ENCODE data around the gene TMEM163. TPM values are rescaled to one million over a fixed set of nuclear protein-coding genes. Genes with fewer than 3 reads are reported as not detected.
"Not testable (repeated sequence)": the region's sequence is repeated elsewhere in the genome, so short reads cannot be mapped to it uniquely, and the experiment has no call there.

TMEM163 gene
- total RNA-seq, 2 experiments from 2014 or later, result not detected

- Mint-ChIP-seq H3K4me1 (ENCODE audit: low read depth) (no peaks in the 10 kb centered on the region), H3K27me3 (no peaks in the 10 kb centered on the region), H3K27ac (no peak overlapping the region), H3K4me3 (no peak overlapping the region), H3K36me3 (ENCODE audit: low read depth) (peaks cover 7% of the 10 kb centered on the region), H3K9me3 (peaks cover 22% of the 10 kb centered on the region)
- ChIA-PET CTCF (no interaction called here), POLR2A (no interaction called here)
- ATAC-seq, result no peak
- TF ChIP-seq, protein P1, sequence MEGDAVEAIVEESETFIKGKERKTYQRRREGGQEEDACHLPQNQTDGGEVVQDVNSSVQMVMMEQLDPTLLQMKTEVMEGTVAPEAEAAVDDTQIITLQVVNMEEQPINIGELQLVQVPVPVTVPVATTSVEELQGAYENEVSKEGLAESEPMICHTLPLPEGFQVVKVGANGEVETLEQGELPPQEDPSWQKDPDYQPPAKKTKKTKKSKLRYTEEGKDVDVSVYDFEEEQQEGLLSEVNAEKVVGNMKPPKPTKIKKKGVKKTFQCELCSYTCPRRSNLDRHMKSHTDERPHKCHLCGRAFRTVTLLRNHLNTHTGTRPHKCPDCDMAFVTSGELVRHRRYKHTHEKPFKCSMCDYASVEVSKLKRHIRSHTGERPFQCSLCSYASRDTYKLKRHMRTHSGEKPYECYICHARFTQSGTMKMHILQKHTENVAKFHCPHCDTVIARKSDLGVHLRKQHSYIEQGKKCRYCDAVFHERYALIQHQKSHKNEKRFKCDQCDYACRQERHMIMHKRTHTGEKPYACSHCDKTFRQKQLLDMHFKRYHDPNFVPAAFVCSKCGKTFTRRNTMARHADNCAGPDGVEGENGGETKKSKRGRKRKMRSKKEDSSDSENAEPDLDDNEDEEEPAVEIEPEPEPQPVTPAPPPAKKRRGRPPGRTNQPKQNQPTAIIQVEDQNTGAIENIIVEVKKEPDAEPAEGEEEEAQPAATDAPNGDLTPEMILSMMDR (IDR thresholded peaks at IDR 0.05), result no peak
- DNase-seq, result no peak
- intact Hi-C loops (cut with micrococcal nuclease), result no loop called here
Measured at GRCh38 chr2:134591526-134591925, 127.3 kb downstream of the TMEM163 start.

- DNase-seq, result no peak
- H3K27ac Mint-ChIP-seq, result no peak overlapping the region
- H3K9me3 Mint-ChIP-seq, result peaks cover 20% of the 10 kb centered on the region
- H3K4me3 Mint-ChIP-seq, result no peak overlapping the region
- H3K27me3 Mint-ChIP-seq, result no peaks in the 10 kb centered on the region
- no peaks in the 10 kb centered on the region for H3K4me1 Mint-ChIP-seq (ENCODE audit: low read depth)
- no peak for ATAC-seq
- POLR2A ChIA-PET, result no interaction called here
- TF ChIP-seq, protein P1 (IDR thresholded peaks at IDR 0.05), result no peak
- intact Hi-C loops (cut with micrococcal nuclease), result no loop called here
- CTCF ChIA-PET, result no interaction called here
- peaks cover 7% of the 10 kb centered on the region for H3K36me3 Mint-ChIP-seq (ENCODE audit: low read depth)
Measured at GRCh38 chr2:134590679-134591078, 128.1 kb downstream of the TMEM163 start.

- H3K9me3 Mint-ChIP-seq, result peaks cover 20% of the 10 kb centered on the region
- ATAC-seq; CTCF ChIA-PET; H3K4me1 Mint-ChIP-seq (ENCODE audit: low read depth); intact Hi-C loops (cut with micrococcal nuclease); POLR2A ChIA-PET; H3K27ac Mint-ChIP-seq; H3K4me3 Mint-ChIP-seq; H3K36me3 Mint-ChIP-seq (ENCODE audit: low read depth); H3K27me3 Mint-ChIP-seq; DNase-seq: not testable (repeated sequence)
Measured at GRCh38 chr2:134589171-134590083, 129.4 kb downstream of the TMEM163 start.

DNA sequence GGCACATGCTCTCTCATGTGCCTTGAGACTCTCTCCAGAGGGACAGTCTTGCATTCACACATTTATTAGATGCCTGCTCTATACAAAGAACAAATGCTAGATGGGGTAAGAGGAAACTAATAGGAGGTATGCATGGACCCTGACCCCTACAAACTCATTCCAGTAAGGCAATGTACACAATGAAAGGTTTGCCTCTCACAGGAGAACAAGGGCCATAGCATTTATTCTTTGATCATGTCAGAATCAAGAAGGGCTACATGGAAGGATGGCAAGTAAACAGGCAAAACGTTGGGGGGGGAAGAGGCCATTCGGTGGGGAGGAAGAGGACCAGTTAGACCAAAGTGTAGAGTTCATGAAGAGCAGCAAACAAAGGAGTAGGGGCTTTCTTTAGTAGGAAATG, 130.2 kb downstream of the TMEM163 start:
- Mint-ChIP-seq H3K27ac (no peak overlapping the region), H3K4me1 (ENCODE audit: low read depth) (no peaks in the 10 kb centered on the region), H3K9me3 (peaks cover 20% of the 10 kb centered on the region), H3K27me3 (no peaks in the 10 kb centered on the region), H3K4me3 (no peak overlapping the region), H3K36me3 (ENCODE audit: low read depth) (peaks cover 7% of the 10 kb centered on the region)
- intact Hi-C loops (cut with micrococcal nuclease), result no loop called here
- no peak for DNase-seq
- ChIA-PET CTCF (no interaction called here), POLR2A (no interaction called here)
- TF ChIP-seq, protein P1 (IDR thresholded peaks at IDR 0.05), result no peak
- no peak for ATAC-seq

DNA sequence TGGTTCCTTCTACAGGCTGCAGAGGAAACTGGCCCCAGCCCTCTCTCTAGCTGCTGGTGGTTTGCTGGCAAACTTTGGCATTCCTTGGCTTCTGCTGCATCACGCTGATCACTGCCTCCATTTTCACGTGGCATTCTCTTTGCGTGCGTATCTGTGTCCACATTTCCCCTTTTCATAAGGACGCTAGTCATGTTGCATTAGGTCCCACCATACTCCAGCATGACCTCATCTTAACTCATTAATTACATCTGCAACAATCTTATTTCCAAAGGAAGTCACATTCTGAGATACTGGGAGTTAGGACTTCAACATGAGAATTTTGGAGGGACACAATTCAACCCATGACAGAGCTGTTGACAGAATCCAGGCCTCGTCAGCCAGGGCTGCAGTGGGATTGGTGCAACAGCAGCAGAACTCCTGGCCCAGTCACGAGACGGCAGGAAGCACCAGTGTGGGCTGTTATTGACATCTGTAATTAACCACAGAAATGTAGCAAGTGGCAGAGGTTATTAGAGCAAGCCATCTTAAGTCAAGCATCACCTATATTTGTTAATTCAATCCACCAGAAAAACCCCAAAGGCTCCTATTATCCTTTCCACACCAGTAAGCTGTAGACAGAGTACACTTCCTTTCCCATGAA, 132.4 kb downstream of the TMEM163 start:
- ChIA-PET POLR2A (no interaction called here), CTCF (interaction anchor here (1.2 kb wide), 1 partner anchor 135 kb away, joined by 3 read pairs; no protein-coding TSS in a partner anchor)
- peaks cover 6% of the 10 kb centered on the region for H3K36me3 Mint-ChIP-seq (ENCODE audit: low read depth)
- no peaks in the 10 kb centered on the region for H3K27me3 Mint-ChIP-seq
- no peak overlapping the region for H3K27ac Mint-ChIP-seq
- intact Hi-C loops (cut with micrococcal nuclease), result no loop called here
- no peak overlapping the region for H3K4me3 Mint-ChIP-seq
- TF ChIP-seq, protein P1 (IDR thresholded peaks at IDR 0.05), result no peak
- peaks cover 10% of the 10 kb centered on the region for H3K4me1 Mint-ChIP-seq (ENCODE audit: low read depth)
- H3K9me3 Mint-ChIP-seq, result peaks cover 18% of the 10 kb centered on the region
- no peak for DNase-seq
- no peak for ATAC-seq
